Activated T-helper 17 cell treated with anti-CD3 and anti-CD28 coated beads, Interleukin-2, amount 50 U/mL, for 72 hours (primary cell): ENCODE results near the gene PANK2. TPM values are rescaled to one million over a fixed set of nuclear protein-coding genes. Genes with fewer than 3 reads are reported as not detected.
"Not testable (repeated sequence)": the region's sequence is repeated elsewhere in the genome, so short reads cannot be mapped to it uniquely, and the experiment has no call there.

Source experiments
- ATAC-seq: fragments of 150-1000 bp; cut with Tn5 transposase; replicated peaks from 2 replicates; pipeline ENCODE4 v1.10.0; 2021; ENCODE audit warnings: mild to moderate bottlenecking, moderate library complexity
- H3K27ac Mint-ChIP-seq: one replicate; pipeline ENCODE4 v1.8.0; 2022; ENCODE audit warnings: mixed read lengths
- H3K27me3 Mint-ChIP-seq: one replicate; pipeline ENCODE4 v1.8.0; 2022; ENCODE audit warnings: mixed read lengths
- H3K36me3 Mint-ChIP-seq: one replicate; pipeline ENCODE4 v1.8.0; 2022; ENCODE audit warnings: low read depth, mild to moderate bottlenecking, mixed read lengths
- H3K4me1 Mint-ChIP-seq: one replicate; pipeline ENCODE4 v1.8.0; 2022; ENCODE audit warnings: mixed read lengths
- H3K4me3 Mint-ChIP-seq: one replicate; pipeline ENCODE4 v1.8.0; 2022; ENCODE audit warnings: mild to moderate bottlenecking, mixed read lengths
- H3K9me3 Mint-ChIP-seq: one replicate; pipeline ENCODE4 v1.8.0; 2022; ENCODE audit warnings: mixed read lengths
- total RNA-seq, 2 donors: library from RNA; stranded (reverse); gene quantifications; one replicate each; pipeline ENCODE4 v1.2.3, GENCODE V29; 2022

PANK2 gene
- 10 to 100 TPM; 61.1 to 64.3 TPM for total RNA-seq

GRCh38 chr20:3888622-3889488 lies at the start of gene PANK2:
Gene PANK2, plus strand, starts transcription at chr20:3889387.
- ATAC-seq = peak; percentile 97
- Mint-ChIP-seq H3K27ac (peak within 1 kb of the TSS; percentile 96), H3K36me3 (peaks cover 52% of the 10 kb centered on the region), H3K27me3 (no peaks in the 10 kb centered on the region), H3K4me1 (peaks cover 17% of the 10 kb centered on the region), H3K4me3 (peak within 1 kb of the TSS; percentile 96), H3K9me3 (no peaks in the 10 kb centered on the region)

GRCh38 chr20:3840201-3840600 lies 49.0 kb upstream of the PANK2 start:
- not testable (repeated sequence) for ATAC-seq, H3K4me1 Mint-ChIP-seq, H3K9me3 Mint-ChIP-seq, H3K27me3 Mint-ChIP-seq, H3K27ac Mint-ChIP-seq, H3K36me3 Mint-ChIP-seq, H3K4me3 Mint-ChIP-seq

- H3K27ac Mint-ChIP-seq = no peak overlapping the region
- peaks cover 6% of the 10 kb centered on the region for H3K36me3 Mint-ChIP-seq
- H3K27me3 Mint-ChIP-seq = no peaks in the 10 kb centered on the region
- peaks cover 3% of the 10 kb centered on the region for H3K4me1 Mint-ChIP-seq
- no peaks in the 10 kb centered on the region for H3K9me3 Mint-ChIP-seq
- H3K4me3 Mint-ChIP-seq = no peak overlapping the region
- ATAC-seq = no peak
Observed at GRCh38 chr20:3842348-3842930, 46.7 kb upstream of the PANK2 start.

GRCh38 chr20:3843490-3843889 lies 45.7 kb upstream of the PANK2 start:
- Mint-ChIP-seq H3K27me3 (no peaks in the 10 kb centered on the region), H3K4me3 (no peak overlapping the region), H3K4me1 (peaks cover 5% of the 10 kb centered on the region), H3K27ac (no peak overlapping the region), H3K36me3 (peaks cover 7% of the 10 kb centered on the region), H3K9me3 (no peaks in the 10 kb centered on the region)
- ATAC-seq = no peak

GRCh38 chr20:3843990-3844619 lies 45.1 kb upstream of the PANK2 start:
- H3K9me3 Mint-ChIP-seq, ATAC-seq, H3K4me3 Mint-ChIP-seq, H3K4me1 Mint-ChIP-seq, H3K27me3 Mint-ChIP-seq, H3K27ac Mint-ChIP-seq: not testable (repeated sequence)
- H3K36me3 Mint-ChIP-seq = peaks cover 13% of the 10 kb centered on the region

- peaks cover 13% of the 10 kb centered on the region for H3K36me3 Mint-ChIP-seq
- no peaks in the 10 kb centered on the region for H3K9me3 Mint-ChIP-seq
- no peaks in the 10 kb centered on the region for H3K27me3 Mint-ChIP-seq
- peaks cover 8% of the 10 kb centered on the region for H3K4me1 Mint-ChIP-seq
- H3K4me3 Mint-ChIP-seq = peak overlapping the region; percentile 89
- no peak for ATAC-seq
- H3K27ac Mint-ChIP-seq = peak overlapping the region; percentile 91
Observed at GRCh38 chr20:3846378-3846739, 42.8 kb upstream of the PANK2 start.

- Mint-ChIP-seq H3K4me3 (peak within 1 kb of the TSS; percentile 89), H3K9me3 (no peaks in the 10 kb centered on the region), H3K27me3 (no peaks in the 10 kb centered on the region), H3K4me1 (peaks cover 8% of the 10 kb centered on the region), H3K36me3 (peaks cover 13% of the 10 kb centered on the region), H3K27ac (peak within 1 kb of the TSS; percentile 91)
- peak; percentile 99 for ATAC-seq
Observed at GRCh38 chr20:3846740-3847428, 42.3 kb upstream of the PANK2 start, which contains the start of gene MAVS. Gene MAVS, plus strand, starts transcription at chr20:3846834. Its CDS starts 7,791 bp downstream, at chr20:3854625.

GRCh38 chr20:3847429-3847940 lies 41.7 kb upstream of the PANK2 start:
- Mint-ChIP-seq H3K27me3 (no peaks in the 10 kb centered on the region), H3K4me1 (peaks cover 8% of the 10 kb centered on the region), H3K36me3 (peaks cover 13% of the 10 kb centered on the region), H3K4me3 (peak overlapping the region; percentile 89), H3K27ac (peak overlapping the region; percentile 91), H3K9me3 (no peaks in the 10 kb centered on the region)
- no peak for ATAC-seq

- peak overlapping the region; percentile 87 for H3K27ac Mint-ChIP-seq
- H3K9me3 Mint-ChIP-seq = no peaks in the 10 kb centered on the region
- ATAC-seq = no peak
- peaks cover 8% of the 10 kb centered on the region for H3K4me1 Mint-ChIP-seq
- peak overlapping the region; percentile 89 for H3K4me3 Mint-ChIP-seq
- peaks cover 13% of the 10 kb centered on the region for H3K36me3 Mint-ChIP-seq
- no peaks in the 10 kb centered on the region for H3K27me3 Mint-ChIP-seq
Observed at GRCh38 chr20:3848565-3848964, 40.6 kb upstream of the PANK2 start.

- peaks cover 50% of the 10 kb centered on the region for H3K36me3 Mint-ChIP-seq
- peak; percentile 16 for ATAC-seq
- H3K9me3 Mint-ChIP-seq = no peaks in the 10 kb centered on the region
- H3K4me3 Mint-ChIP-seq = no peak overlapping the region
- peaks cover 4% of the 10 kb centered on the region for H3K4me1 Mint-ChIP-seq
- H3K27me3 Mint-ChIP-seq = no peaks in the 10 kb centered on the region
- no peak overlapping the region for H3K27ac Mint-ChIP-seq
Observed at GRCh38 chr20:3854462-3854871, 34.7 kb upstream of the PANK2 start.

- ATAC-seq = no peak
- Mint-ChIP-seq H3K4me1 (peaks cover 4% of the 10 kb centered on the region), H3K27ac (no peak overlapping the region), H3K4me3 (no peak overlapping the region), H3K9me3 (no peaks in the 10 kb centered on the region), H3K36me3 (peaks cover 78% of the 10 kb centered on the region), H3K27me3 (no peaks in the 10 kb centered on the region)
Observed at GRCh38 chr20:3857405-3857804, 31.8 kb upstream of the PANK2 start.

- Mint-ChIP-seq H3K27ac (no peak overlapping the region), H3K36me3 (peaks cover 91% of the 10 kb centered on the region), H3K27me3 (no peaks in the 10 kb centered on the region), H3K4me3 (no peak overlapping the region), H3K4me1 (peaks cover 4% of the 10 kb centered on the region), H3K9me3 (no peaks in the 10 kb centered on the region)
- ATAC-seq = no peak
Observed at GRCh38 chr20:3858689-3859088, 30.5 kb upstream of the PANK2 start.

- no peak for ATAC-seq
- no peaks in the 10 kb centered on the region for H3K27me3 Mint-ChIP-seq
Observed at GRCh38 chr20:3861191-3861590, 28.0 kb upstream of the PANK2 start.

GRCh38 chr20:3862333-3862732 lies 26.9 kb upstream of the PANK2 start:
- H3K36me3 Mint-ChIP-seq = peaks cover 78% of the 10 kb centered on the region
- H3K27ac Mint-ChIP-seq = no peak overlapping the region
- H3K4me3 Mint-ChIP-seq = no peak overlapping the region
- H3K27me3 Mint-ChIP-seq = no peaks in the 10 kb centered on the region
- no peaks in the 10 kb centered on the region for H3K9me3 Mint-ChIP-seq
- no peaks in the 10 kb centered on the region for H3K4me1 Mint-ChIP-seq
- no peak for ATAC-seq

More at GRCh38 chr20:3861191-3861590, 28.0 kb upstream of the PANK2 start:
- Mint-ChIP-seq H3K36me3 (peaks cover 89% of the 10 kb centered on the region), H3K4me3 (no peak overlapping the region), H3K9me3 (no peaks in the 10 kb centered on the region), H3K27ac (no peak overlapping the region), H3K4me1 (no peaks in the 10 kb centered on the region)
